Neural cell (in vitro differentiated cells): ENCODE data around the gene EPYC. TPM values are rescaled to one million over a fixed set of nuclear protein-coding genes. Genes with fewer than 3 reads are reported as not detected.

ENCODE experiments used
- H2AFZ ChIP-seq: fragments of 200-600, 300-800 bp; sonication (generic), shearing (Covaris generic); 2 replicates; pipeline ENCODE4 v1.6.0; 2014; ENCODE audit warnings: low read depth, mild to moderate bottlenecking, antibody characterized with exemption, low read length, moderate library complexity
- H3F3A ChIP-seq: fragments of 200-600 bp; shearing (Covaris generic); 2 replicates; pipeline ENCODE4 v1.6.1; 2016; ENCODE audit warnings: mild to moderate bottlenecking, moderate library complexity, mixed read lengths, antibody characterized with exemption, low read length; ENCODE audit not compliant: insufficient read depth, poor library complexity, severe bottlenecking
- H3K27ac ChIP-seq: fragments of 200-600, 300-800 bp; sonication (generic), shearing (Covaris generic); 2 replicates; pipeline ENCODE4 v1.5.1; 2014; ENCODE audit warnings: mild to moderate bottlenecking, low read length, moderate library complexity
- H3K27me3 ChIP-seq: fragments of 300-800, 200-600 bp; sonication (generic), shearing (Covaris generic); 2 replicates; pipeline ENCODE4 v1.6.0; 2014; ENCODE audit warnings: mild to moderate bottlenecking, low read depth, low read length, moderate library complexity; ENCODE audit not compliant: insufficient read depth
- H3K36me3 ChIP-seq: fragments of 300-800, 200-600 bp; sonication (generic), shearing (Covaris generic); 2 replicates; pipeline ENCODE4 v1.5.1; 2014; ENCODE audit warnings: mild to moderate bottlenecking, antibody characterized with exemption, low read length, moderate library complexity; ENCODE audit not compliant: insufficient read depth
- H3K4me2 ChIP-seq: fragments of 300-800, 200-600 bp; sonication (generic), shearing (Covaris generic); 2 replicates; pipeline ENCODE4 v1.6.0; 2014; ENCODE audit warnings: mild to moderate bottlenecking, low read length
- H3K4me3 ChIP-seq: fragments of 300-800, 200-600 bp; sonication (generic), shearing (Covaris generic); 2 replicates; pipeline ENCODE4 v1.5.1; 2014; ENCODE audit warnings: mild to moderate bottlenecking, low read length, moderate library complexity
- H3K79me2 ChIP-seq: fragments of 200-600 bp; shearing (Covaris generic); replicated peaks from 2 replicates; pipeline ENCODE4 v1.6.0; 2014; ENCODE audit warnings: mild to moderate bottlenecking, low read length, moderate library complexity; ENCODE audit not compliant: insufficient read depth
- H3K9ac ChIP-seq: fragments of 300-800, 200-600 bp; sonication (generic), shearing (Covaris generic); 2 replicates; pipeline ENCODE4 v1.6.1; 2016; ENCODE audit warnings: mild to moderate bottlenecking, low read length, mixed read lengths
- H3K9me2 ChIP-seq: fragments of 200-600 bp; shearing (Covaris generic); 2 replicates; pipeline ENCODE4 v1.6.1; 2016; ENCODE audit warnings: mild to moderate bottlenecking, low read length, mixed read lengths; ENCODE audit not compliant: insufficient read depth
- H3K9me3 ChIP-seq: fragments of 200-600, 300-800 bp; sonication (generic), shearing (Covaris generic); 2 replicates; pipeline ENCODE4 v1.6.1; 2016; ENCODE audit warnings: mild to moderate bottlenecking, mixed run types, low read length, moderate library complexity, mixed read lengths
- H4K20me1 ChIP-seq: fragments of 200-600 bp; shearing (Covaris generic); 2 replicates; pipeline ENCODE4 v1.6.1; 2016; ENCODE audit warnings: mild to moderate bottlenecking, mixed run types; ENCODE audit not compliant: insufficient read depth
- EP300 ChIP-seq: fragments of 450-650 bp; conservative IDR thresholded peaks from 2 replicates; pipeline ENCODE4 v1.6.1; 2014; ENCODE audit warnings: antibody characterized with exemption, mild to moderate bottlenecking, moderate library complexity; ENCODE audit not compliant: poor library complexity, severe bottlenecking
- EZH2 ChIP-seq: fragments of 200-600, 300-800 bp; shearing (Covaris generic), sonication (generic); IDR thresholded peaks from 2 replicates; pipeline ENCODE4 v1.6.1; 2014; ENCODE audit warnings: antibody characterized with exemption, low read length, borderline replicate concordance, mild to moderate bottlenecking; ENCODE audit not compliant: insufficient read depth, poor library complexity, severe bottlenecking
- MXI1 ChIP-seq: fragments of 450-650 bp; conservative IDR thresholded peaks from 2 replicates; pipeline ENCODE4 v1.6.1; 2014; ENCODE audit warnings: antibody characterized with exemption, mild to moderate bottlenecking; ENCODE audit not compliant: poor library complexity, severe bottlenecking
- POLR2AphosphoS5 ChIP-seq: IDR thresholded peaks from 2 replicates; pipeline ENCODE4 v1.6.1; 2012
- RAD21 ChIP-seq: fragments of 450-650 bp; conservative IDR thresholded peaks from 2 replicates; pipeline ENCODE4 v1.6.1; 2014; ENCODE audit warnings: antibody characterized with exemption, mild to moderate bottlenecking, moderate library complexity
- SMC3 ChIP-seq: fragments of 450-650 bp; conservative IDR thresholded peaks from 2 replicates; pipeline ENCODE4 v1.6.1; 2014; ENCODE audit warnings: antibody characterized with exemption, mild to moderate bottlenecking, moderate library complexity; ENCODE audit not compliant: poor library complexity
- TAF1 ChIP-seq: IDR thresholded peaks from 2 replicates; pipeline ENCODE4 v1.6.1; 2012; ENCODE audit warnings: low read depth
- polyA plus RNA-seq: library from polyadenylated mRNA; depleted of rRNA; stranded (reverse); fragments of >200 nt; gene quantifications from 2 replicates; pipeline ENCODE4 v1.2.3, GENCODE V29; 2014
- TF ChIP-seq, protein P1 (sequence below): fragments of 450-650 bp; IDR thresholded peaks from 2 replicates; pipeline ENCODE4 v1.5.1; 2014; ENCODE audit warnings: antibody characterized with exemption, mild to moderate bottlenecking, moderate library complexity; ENCODE audit not compliant: poor library complexity, severe bottlenecking
- TF ChIP-seq, protein P2 (sequence below): IDR thresholded peaks from 2 replicates; pipeline ENCODE4 v1.6.1; 2012; ENCODE audit warnings: borderline replicate concordance

The EPYC gene
- polyA plus RNA-seq, 1 donor from 2014 or later, result not detected

DNA sequence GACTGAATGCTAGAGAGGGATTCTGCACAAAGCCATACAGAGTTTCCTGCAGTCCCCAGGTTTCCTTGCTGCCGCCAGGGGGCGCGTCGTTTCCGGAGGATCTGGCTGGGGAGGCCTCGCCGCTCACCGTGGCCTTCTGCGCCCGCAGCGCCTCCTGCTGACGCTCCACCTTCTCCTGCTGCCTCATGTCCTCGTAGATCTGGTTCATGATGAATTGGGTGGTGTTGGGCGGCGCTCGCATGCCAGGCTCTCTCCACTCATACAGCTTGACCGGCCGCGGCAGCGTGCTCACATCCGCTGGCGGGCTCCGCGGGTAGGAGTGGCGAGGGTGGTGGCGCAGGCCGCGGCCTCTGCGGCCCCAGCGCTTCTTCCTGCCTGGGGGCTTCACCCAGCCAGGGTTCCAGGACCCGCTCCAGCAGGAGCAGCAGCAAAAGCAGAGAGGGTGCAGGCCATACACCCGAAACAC lies 50.8 kb downstream of the EPYC start:
- Histone ChIP-seq H3K79me2 (no peaks in the 10 kb centered on the region), H3K9me2 (no peaks in the 10 kb centered on the region), H4K20me1 (no peaks in the 10 kb centered on the region), H3K4me2 (no peak overlapping the region), H3K9ac (no peak overlapping the region), H3F3A (no peaks in the 10 kb centered on the region), H3K36me3 (no peaks in the 10 kb centered on the region), H2AFZ (no peak overlapping the region), H3K9me3 (no peaks in the 10 kb centered on the region), H3K27me3 (no peaks in the 10 kb centered on the region), H3K27ac (no peak overlapping the region), H3K4me3 (no peak overlapping the region)
- no peak for TF ChIP-seq POLR2AphosphoS5
- TF ChIP-seq EP300, result no peak
- no peak for TF ChIP-seq EZH2
- no peak for TF ChIP-seq RAD21
- TF ChIP-seq, protein P1, sequence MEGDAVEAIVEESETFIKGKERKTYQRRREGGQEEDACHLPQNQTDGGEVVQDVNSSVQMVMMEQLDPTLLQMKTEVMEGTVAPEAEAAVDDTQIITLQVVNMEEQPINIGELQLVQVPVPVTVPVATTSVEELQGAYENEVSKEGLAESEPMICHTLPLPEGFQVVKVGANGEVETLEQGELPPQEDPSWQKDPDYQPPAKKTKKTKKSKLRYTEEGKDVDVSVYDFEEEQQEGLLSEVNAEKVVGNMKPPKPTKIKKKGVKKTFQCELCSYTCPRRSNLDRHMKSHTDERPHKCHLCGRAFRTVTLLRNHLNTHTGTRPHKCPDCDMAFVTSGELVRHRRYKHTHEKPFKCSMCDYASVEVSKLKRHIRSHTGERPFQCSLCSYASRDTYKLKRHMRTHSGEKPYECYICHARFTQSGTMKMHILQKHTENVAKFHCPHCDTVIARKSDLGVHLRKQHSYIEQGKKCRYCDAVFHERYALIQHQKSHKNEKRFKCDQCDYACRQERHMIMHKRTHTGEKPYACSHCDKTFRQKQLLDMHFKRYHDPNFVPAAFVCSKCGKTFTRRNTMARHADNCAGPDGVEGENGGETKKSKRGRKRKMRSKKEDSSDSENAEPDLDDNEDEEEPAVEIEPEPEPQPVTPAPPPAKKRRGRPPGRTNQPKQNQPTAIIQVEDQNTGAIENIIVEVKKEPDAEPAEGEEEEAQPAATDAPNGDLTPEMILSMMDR, result no peak
- TF ChIP-seq TAF1, result no peak
- TF ChIP-seq SMC3, result no peak

DNA sequence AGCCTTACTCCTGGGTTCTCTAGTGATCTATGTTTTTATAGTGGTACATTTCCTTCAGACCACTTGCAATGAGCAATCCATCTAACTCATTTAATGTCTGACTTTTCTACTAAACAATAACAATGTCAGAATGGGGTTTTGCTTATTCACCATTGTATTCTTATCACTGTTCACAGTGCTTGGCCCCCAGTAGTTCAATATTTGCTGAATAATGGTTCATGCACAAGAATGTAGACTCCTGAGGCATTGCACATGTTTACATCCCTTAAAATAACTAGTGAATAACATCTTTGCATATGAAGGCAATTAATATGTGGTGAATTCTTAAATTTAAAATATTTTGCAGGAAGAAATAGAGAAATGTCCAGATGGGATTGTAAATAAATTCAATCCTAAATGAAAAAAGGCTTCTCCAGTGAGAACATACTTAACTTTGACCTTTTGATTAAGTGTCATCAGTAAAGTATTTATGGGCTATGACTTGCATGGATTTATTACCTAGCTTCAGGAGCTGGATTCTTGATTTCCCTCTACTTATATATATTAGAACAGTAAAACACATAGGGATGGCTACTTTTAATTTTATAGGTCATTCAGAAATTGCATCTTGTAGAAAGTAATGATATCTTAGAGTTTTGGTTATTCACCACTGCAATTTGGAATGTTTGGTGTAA lies 53.2 kb downstream of the EPYC start:
- H3K79me2 ChIP-seq, result no peaks in the 10 kb centered on the region
- H3K9ac ChIP-seq, result no peak overlapping the region
- no peaks in the 10 kb centered on the region for H3K9me3 ChIP-seq
- TF ChIP-seq, protein P1, result no peak
- TF ChIP-seq, protein P2, sequence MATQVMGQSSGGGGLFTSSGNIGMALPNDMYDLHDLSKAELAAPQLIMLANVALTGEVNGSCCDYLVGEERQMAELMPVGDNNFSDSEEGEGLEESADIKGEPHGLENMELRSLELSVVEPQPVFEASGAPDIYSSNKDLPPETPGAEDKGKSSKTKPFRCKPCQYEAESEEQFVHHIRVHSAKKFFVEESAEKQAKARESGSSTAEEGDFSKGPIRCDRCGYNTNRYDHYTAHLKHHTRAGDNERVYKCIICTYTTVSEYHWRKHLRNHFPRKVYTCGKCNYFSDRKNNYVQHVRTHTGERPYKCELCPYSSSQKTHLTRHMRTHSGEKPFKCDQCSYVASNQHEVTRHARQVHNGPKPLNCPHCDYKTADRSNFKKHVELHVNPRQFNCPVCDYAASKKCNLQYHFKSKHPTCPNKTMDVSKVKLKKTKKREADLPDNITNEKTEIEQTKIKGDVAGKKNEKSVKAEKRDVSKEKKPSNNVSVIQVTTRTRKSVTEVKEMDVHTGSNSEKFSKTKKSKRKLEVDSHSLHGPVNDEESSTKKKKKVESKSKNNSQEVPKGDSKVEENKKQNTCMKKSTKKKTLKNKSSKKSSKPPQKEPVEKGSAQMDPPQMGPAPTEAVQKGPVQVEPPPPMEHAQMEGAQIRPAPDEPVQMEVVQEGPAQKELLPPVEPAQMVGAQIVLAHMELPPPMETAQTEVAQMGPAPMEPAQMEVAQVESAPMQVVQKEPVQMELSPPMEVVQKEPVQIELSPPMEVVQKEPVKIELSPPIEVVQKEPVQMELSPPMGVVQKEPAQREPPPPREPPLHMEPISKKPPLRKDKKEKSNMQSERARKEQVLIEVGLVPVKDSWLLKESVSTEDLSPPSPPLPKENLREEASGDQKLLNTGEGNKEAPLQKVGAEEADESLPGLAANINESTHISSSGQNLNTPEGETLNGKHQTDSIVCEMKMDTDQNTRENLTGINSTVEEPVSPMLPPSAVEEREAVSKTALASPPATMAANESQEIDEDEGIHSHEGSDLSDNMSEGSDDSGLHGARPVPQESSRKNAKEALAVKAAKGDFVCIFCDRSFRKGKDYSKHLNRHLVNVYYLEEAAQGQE, result no peak
- TF ChIP-seq MXI1, result no peak
- TF ChIP-seq TAF1, result no peak
- no peak for TF ChIP-seq POLR2AphosphoS5
- no peak for TF ChIP-seq RAD21
- no peak for TF ChIP-seq EZH2
- TF ChIP-seq SMC3, result no peak
- TF ChIP-seq EP300, result no peak
- H3K9me2 ChIP-seq, result no peaks in the 10 kb centered on the region
- no peak overlapping the region for H2AFZ ChIP-seq
- H3K4me3 ChIP-seq, result no peak overlapping the region
- H4K20me1 ChIP-seq, result no peaks in the 10 kb centered on the region
- H3K4me2 ChIP-seq, result no peak overlapping the region
- no peaks in the 10 kb centered on the region for H3F3A ChIP-seq
- H3K27me3 ChIP-seq, result no peaks in the 10 kb centered on the region
- no peak overlapping the region for H3K27ac ChIP-seq
- no peaks in the 10 kb centered on the region for H3K36me3 ChIP-seq
